GM23248 (cell line): ENCODE measurements around the gene RANBP3L. TPM values are rescaled to one million over a fixed set of nuclear protein-coding genes. Genes with fewer than 3 reads are reported as not detected.
A peak's percentile ranks its signal among the peaks of the same experiment; 100 is the strongest.

Experiments used
- DNase-seq: peaks from one replicate; pipeline ENCODE4 v3.0.0-alpha.2; 2015
- H2AFZ ChIP-seq: fragments of 200-600 bp; sonication (generic); 2 replicates; pipeline ENCODE4 v1.6.1; 2016; ENCODE audit warnings: antibody characterized with exemption
- H3F3A ChIP-seq: fragments of 200-600 bp; sonication (generic); 2 replicates; pipeline ENCODE4 v1.6.1; 2016; ENCODE audit warnings: mild to moderate bottlenecking, antibody characterized with exemption, mixed run types; ENCODE audit not compliant: insufficient read depth
- H3K27ac ChIP-seq: fragments of 200-600 bp; sonication (generic); 2 replicates; pipeline ENCODE4 v1.5.1; 2016; ENCODE audit warnings: mild to moderate bottlenecking
- H3K27me3 ChIP-seq: fragments of 200-600 bp; sonication (generic); replicated peaks from 2 replicates; pipeline ENCODE4 v1.6.1; 2016; ENCODE audit warnings: mild to moderate bottlenecking; ENCODE audit not compliant: insufficient read depth
- H3K36me3 ChIP-seq: fragments of 200-600 bp; sonication (generic); 2 replicates; pipeline ENCODE4 v1.6.1; 2016; ENCODE audit warnings: low read depth, mild to moderate bottlenecking
- H3K4me1 ChIP-seq: fragments of 200-600 bp; sonication (generic); 2 replicates; pipeline ENCODE4 v1.6.1; 2016; ENCODE audit warnings: mild to moderate bottlenecking; ENCODE audit not compliant: insufficient read depth
- H3K4me2 ChIP-seq: fragments of 200-600 bp; sonication (generic); one replicate; pipeline ENCODE4 v1.6.1; 2016; ENCODE audit warnings: mild to moderate bottlenecking; ENCODE audit not compliant: unreplicated experiment
- H3K4me3 ChIP-seq: fragments of 200-600 bp; sonication (generic); 2 replicates; pipeline ENCODE4 v1.5.1; 2016; ENCODE audit warnings: mild to moderate bottlenecking
- H3K79me2 ChIP-seq: fragments of 200-600 bp; sonication (generic); 2 replicates; pipeline ENCODE4 v1.6.1; 2016; ENCODE audit warnings: mild to moderate bottlenecking; ENCODE audit not compliant: insufficient read depth
- H3K9ac ChIP-seq: fragments of 200-600 bp; sonication (generic); 2 replicates; pipeline ENCODE4 v1.6.1; 2016; ENCODE audit warnings: mild to moderate bottlenecking
- H3K9me2 ChIP-seq: fragments of 200-600 bp; sonication (generic); 2 replicates; pipeline ENCODE4 v1.6.1; 2016; ENCODE audit warnings: mixed run types, mild to moderate bottlenecking, moderate library complexity; ENCODE audit not compliant: insufficient read depth
- H3K9me3 ChIP-seq: fragments of 200-600 bp; sonication (generic); one replicate; pipeline ENCODE4 v1.6.1; 2017; ENCODE audit warnings: low read depth
- H4K20me1 ChIP-seq: fragments of 200-600 bp; sonication (generic); 2 replicates; pipeline ENCODE4 v1.6.0; 2016; ENCODE audit not compliant: insufficient read depth
- EZH2 ChIP-seq: fragments of 200-600 bp; sonication (generic); IDR thresholded peaks from 2 replicates; pipeline ENCODE4 v1.6.1; 2018; ENCODE audit warnings: antibody characterized with exemption, mild to moderate bottlenecking; ENCODE audit not compliant: insufficient read depth, poor library complexity, severe bottlenecking
- EZH2phosphoT487 ChIP-seq: fragments of 200-600 bp; sonication (generic); IDR thresholded peaks from 2 replicates; pipeline ENCODE4 v1.6.1; 2018; ENCODE audit warnings: antibody characterized with exemption, moderate library complexity, mild to moderate bottlenecking, low read depth; ENCODE audit not compliant: insufficient read depth
- WGBS, 2 experiments: methylation state at CpG; one replicate each; pipeline ENCODE4 v1.1.6; 2015 to 2017; ENCODE audit warnings: low lambda C conversion rate in 2 of 2, low coverage in 1 of 2; ENCODE audit errors: missing lambda C conversion rate in 2 of 2; 5-methylcytosine and 5-hydroxymethylcytosine counted together
- in situ Hi-C: fragments of 300-500 bp; cut with MboI; formaldehyde crosslinking; loops from 2 replicates; pipeline ENCODE4 v1.15.0; 2020
- polyA plus RNA-seq: library from polyadenylated mRNA; unstranded; fragments of >200 nt; fragmentation: Nextera tagmentation; extraction: Ambion mirVana; gene quantifications from 2 replicates; pipeline ENCODE4 v1.2.1, GENCODE V29; 2016
- total RNA-seq: library from RNA; depleted of rRNA; stranded (reverse); fragments of >200 nt; shearing (Covaris generic); gene quantifications from 2 replicates; pipeline ENCODE4 v1.2.3, GENCODE V29; 2014

Gene RANBP3L
- total and polyA plus RNA-seq, 2 experiments from 2014 or later: not detected

GRCh38 chr5:36272136-36272690 is 29.5 kb downstream of the RANBP3L start:
- peak overlapping the region; percentile 3 for H3K4me2 ChIP-seq
- H2AFZ ChIP-seq: no peak overlapping the region
- no peaks in the 10 kb centered on the region for H4K20me1 ChIP-seq
- no peak for TF ChIP-seq EZH2phosphoT487
- TF ChIP-seq EZH2: no peak
- H3K4me1 ChIP-seq: peaks cover 14% of the 10 kb centered on the region
- no peaks in the 10 kb centered on the region for H3K9me3 ChIP-seq
- H3K9ac ChIP-seq: no peak overlapping the region
- H3K27me3 ChIP-seq: no peaks in the 10 kb centered on the region
- no peak overlapping the region for H3K4me3 ChIP-seq
- no peaks in the 10 kb centered on the region for H3F3A ChIP-seq
- no peaks in the 10 kb centered on the region for H3K36me3 ChIP-seq
- peak; percentile 45 for DNase-seq
- H3K27ac ChIP-seq: no peak overlapping the region
- no peaks in the 10 kb centered on the region for H3K9me2 ChIP-seq
- in situ Hi-C loops: loop anchor here (25.0 kb wide), 1 partner anchor 415 kb away; no protein-coding TSS in a partner anchor
- H3K79me2 ChIP-seq: no peaks in the 10 kb centered on the region
- 82 to 87% methylated on average over 2 of the region's 2 CpGs for WGBS, 2 experiments

GRCh38 chr5:36270876-36271575 is 30.7 kb downstream of the RANBP3L start:
- no peaks in the 10 kb centered on the region for H3K9me2 ChIP-seq
- whole genome bisulfite sequencing, 2 experiments: 94% methylated on average over 3 of the region's 3 CpGs
- peaks cover 14% of the 10 kb centered on the region for H3K4me1 ChIP-seq
- no peak overlapping the region for H3K27ac ChIP-seq
- no peaks in the 10 kb centered on the region for H4K20me1 ChIP-seq
- H3K9me3 ChIP-seq: no peaks in the 10 kb centered on the region
- H2AFZ ChIP-seq: no peak overlapping the region
- in situ Hi-C loops: loop anchor here (25.0 kb wide), 1 partner anchor 416 kb away; no protein-coding TSS in a partner anchor
- H3F3A ChIP-seq: no peaks in the 10 kb centered on the region
- DNase-seq: no peak
- no peaks in the 10 kb centered on the region for H3K79me2 ChIP-seq
- H3K36me3 ChIP-seq: no peaks in the 10 kb centered on the region
- no peak overlapping the region for H3K4me3 ChIP-seq
- TF ChIP-seq EZH2phosphoT487 (no peak), EZH2 (no peak)
- H3K9ac ChIP-seq: no peak overlapping the region
- H3K4me2 ChIP-seq: no peak overlapping the region
- no peaks in the 10 kb centered on the region for H3K27me3 ChIP-seq

- Histone ChIP-seq H3K9me2 (no peaks in the 10 kb centered on the region), H3K4me2 (no peak overlapping the region), H2AFZ (no peak overlapping the region), H3K9ac (no peak overlapping the region), H3K9me3 (no peaks in the 10 kb centered on the region), H3K4me3 (no peak overlapping the region), H3K79me2 (no peaks in the 10 kb centered on the region), H3K27me3 (no peaks in the 10 kb centered on the region), H4K20me1 (no peaks in the 10 kb centered on the region), H3F3A (no peaks in the 10 kb centered on the region), H3K4me1 (peaks cover 14% of the 10 kb centered on the region), H3K27ac (no peak overlapping the region), H3K36me3 (no peaks in the 10 kb centered on the region)
- DNase-seq: no peak
- WGBS, 2 experiments: 76 to 81% methylated on average over 3 of the region's 3 CpGs
- in situ Hi-C loops: loop anchor here (25.0 kb wide), 1 partner anchor 417 kb away; no protein-coding TSS in a partner anchor
- TF ChIP-seq EZH2phosphoT487 (no peak), EZH2 (no peak)
These were observed 31.5 kb downstream of the RANBP3L start for GRCh38 chr5:36270175-36270574.

- Histone ChIP-seq H3F3A (no peaks in the 10 kb centered on the region), H3K27me3 (no peaks in the 10 kb centered on the region), H3K79me2 (no peaks in the 10 kb centered on the region), H4K20me1 (no peaks in the 10 kb centered on the region), H3K36me3 (no peaks in the 10 kb centered on the region), H3K9ac (no peak overlapping the region), H3K4me1 (peaks cover 14% of the 10 kb centered on the region), H3K27ac (no peak overlapping the region), H2AFZ (no peak overlapping the region), H3K9me2 (no peaks in the 10 kb centered on the region), H3K4me3 (no peak overlapping the region), H3K4me2 (no peak overlapping the region), H3K9me3 (no peaks in the 10 kb centered on the region)
- DNase-seq: no peak
- no peak for TF ChIP-seq EZH2
- no peak for TF ChIP-seq EZH2phosphoT487
- in situ Hi-C loops: loop anchor here (25.0 kb wide), 1 partner anchor 418 kb away; no protein-coding TSS in a partner anchor
These were observed 32.2 kb downstream of the RANBP3L start for GRCh38 chr5:36269478-36269877.
